WTC11 (cell line): ENCODE data around the gene IMP3. TPM values are rescaled to one million over a fixed set of nuclear protein-coding genes. Genes with fewer than 3 reads are reported as not detected.

Experiments
- ATAC-seq: fragments of 200-7000 bp; cut with Tn5 transposase; 2 replicates; pipeline ENCODE4 v1.10.0; 2021; ENCODE audit warnings: mild to moderate bottlenecking, moderate library complexity
- CTCF ChIA-PET: fragments of 300-600 bp; sonication (Branson Sonifier 250); formaldehyde crosslinking; loops from one replicate; lab custom pipeline; 2021; ENCODE audit warnings: antibody characterized with exemption; lab: Charles Lee
- POLR2A ChIA-PET: fragments of 350-600 bp; sonication (Branson Sonifier 250); formaldehyde crosslinking; loops from one replicate; lab custom pipeline; 2021; ENCODE audit warnings: antibody characterized with exemption; lab: Charles Lee
- DNase-seq: peaks from one replicate; pipeline ENCODE4 v3.0.0; 2021; ENCODE audit warnings: low spot score
- H3K27ac Mint-ChIP-seq: 2 replicates; pipeline ENCODE4 v1.8.0; 2021; ENCODE audit warnings: mixed read lengths
- H3K27me3 Mint-ChIP-seq: 2 replicates; pipeline ENCODE4 v1.8.0; 2021; ENCODE audit warnings: low read depth, mild to moderate bottlenecking, moderate library complexity, mixed read lengths
- H3K36me3 Mint-ChIP-seq: 2 replicates; pipeline ENCODE4 v1.8.0; 2021; ENCODE audit warnings: mixed read lengths
- H3K4me1 Mint-ChIP-seq: 2 replicates; pipeline ENCODE4 v1.8.0; 2022; ENCODE audit warnings: mixed read lengths
- H3K4me3 Mint-ChIP-seq: 2 replicates; pipeline ENCODE4 v1.8.0; 2021; ENCODE audit warnings: mild to moderate bottlenecking, moderate library complexity, mixed read lengths
- H3K9me3 Mint-ChIP-seq: 2 replicates; pipeline ENCODE4 v1.8.0; 2021; ENCODE audit warnings: mixed read lengths
- GTF2I ChIP-seq: fragments of 250-450 bp; sonication (Bioruptor Pico); conservative IDR thresholded peaks from 2 replicates; pipeline ENCODE4 v1.4.0; 2021; ENCODE audit warnings: mild to moderate bottlenecking
- HMGA2 ChIP-seq: fragments of 250-450 bp; sonication (Bioruptor Pico); IDR thresholded peaks from 2 replicates; pipeline ENCODE4 v1.4.0; 2021; ENCODE audit warnings: mild to moderate bottlenecking, moderate library complexity
- NFE2L1 ChIP-seq: sonication (generic); formaldehyde crosslinking; IDR thresholded peaks from 2 replicates; pipeline ENCODE4 v1.8.1; 2023; ENCODE audit warnings: missing genetic modification reagents
- OVOL2 ChIP-seq: fragments of 250-450 bp; sonication (Bioruptor Pico); IDR thresholded peaks from 2 replicates; pipeline ENCODE4 v1.9.0; 2021; ENCODE audit warnings: mild to moderate bottlenecking, borderline replicate concordance
- ZNF219 ChIP-seq: sonication (generic); formaldehyde crosslinking; IDR thresholded peaks from 2 replicates; pipeline ENCODE4 v1.8.0; 2023; ENCODE audit warnings: missing genetic modification reagents, mild to moderate bottlenecking, borderline replicate concordance
- ZNF317 ChIP-seq: sonication (generic); formaldehyde crosslinking; IDR thresholded peaks from 2 replicates; pipeline ENCODE4 v1.8.1; 2023; ENCODE audit warnings: low read depth, mild to moderate bottlenecking, moderate library complexity, missing genetic modification reagents, borderline replicate concordance
- ZNF396 ChIP-seq: fragments of 250-450 bp; sonication (Bioruptor Pico); IDR thresholded peaks from 2 replicates; pipeline ENCODE4 v1.8.0; 2021; ENCODE audit warnings: mild to moderate bottlenecking, moderate library complexity, borderline replicate concordance
- total RNA-seq: library from RNA; stranded (reverse); gene quantifications from 3 replicates; pipeline ENCODE4 v1.2.3, GENCODE V29; 2021
- TF ChIP-seq, protein P1 (sequence below): sonication (generic); formaldehyde crosslinking; IDR thresholded peaks from 2 replicates; pipeline ENCODE4 v1.8.1; 2022; ENCODE audit warnings: missing genetic modification reagents, borderline replicate concordance
- TF ChIP-seq, protein P2 (sequence below): sonication (generic); formaldehyde crosslinking; IDR thresholded peaks from 2 replicates; pipeline ENCODE4 v1.8.0; 2022; ENCODE audit warnings: mild to moderate bottlenecking, missing genetic modification reagents
- TF ChIP-seq, protein P3 (sequence below): sonication (generic); formaldehyde crosslinking; IDR thresholded peaks from 2 replicates; pipeline ENCODE4 v1.8.1; 2023; ENCODE audit warnings: mild to moderate bottlenecking, missing genetic modification reagents, moderate library complexity
- TF ChIP-seq, protein P4 (sequence below): sonication (generic); formaldehyde crosslinking; IDR thresholded peaks from 2 replicates; pipeline ENCODE4 v1.8.1; 2022; ENCODE audit warnings: low read depth, mild to moderate bottlenecking, moderate library complexity, missing genetic modification reagents, borderline replicate concordance
- TF ChIP-seq, protein P5 (sequence below): sonication (generic); formaldehyde crosslinking; IDR thresholded peaks from 2 replicates; pipeline ENCODE4 v1.8.0; 2022; ENCODE audit warnings: mild to moderate bottlenecking, missing genetic modification reagents
- TF ChIP-seq, protein P6 (sequence below): sonication (generic); formaldehyde crosslinking; IDR thresholded peaks from 2 replicates; pipeline ENCODE4 v1.8.0; 2023; ENCODE audit warnings: missing genetic modification reagents
- TF ChIP-seq, protein P7 (sequence below): fragments of 250-450 bp; sonication (Bioruptor Pico); IDR thresholded peaks from 2 replicates; pipeline ENCODE4 v1.9.0; 2021; ENCODE audit warnings: mild to moderate bottlenecking
- TF ChIP-seq, protein P8 (sequence below): fragments of 200-600 bp; IDR thresholded peaks from 2 replicates; pipeline ENCODE4 v1.8.0; 2022; ENCODE audit warnings: antibody characterized with exemption

The IMP3 gene
- total RNA-seq, 1 experiment from 2014 or later: 107 TPM

DNA sequence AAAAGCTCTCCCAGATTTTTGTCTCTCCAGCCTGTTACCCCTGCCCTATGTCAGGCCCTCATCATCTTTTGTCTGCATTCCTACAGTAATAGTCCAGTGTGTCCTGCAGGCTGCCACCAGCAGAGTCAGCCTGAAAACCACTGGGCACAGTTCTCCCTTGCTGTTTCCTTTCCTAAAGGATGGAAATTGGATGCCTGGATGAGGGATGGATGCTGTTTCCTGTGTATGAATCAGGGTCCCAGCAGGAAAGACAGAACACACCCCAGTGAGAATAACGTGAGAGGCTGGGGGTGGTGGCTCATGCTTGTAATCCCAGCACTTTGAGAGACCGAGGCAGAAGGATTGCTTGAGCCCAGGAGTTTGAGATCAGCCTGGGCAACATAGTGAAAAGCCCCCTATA is 4.4 kb upstream of the IMP3 start:
- TF ChIP-seq, protein P1, sequence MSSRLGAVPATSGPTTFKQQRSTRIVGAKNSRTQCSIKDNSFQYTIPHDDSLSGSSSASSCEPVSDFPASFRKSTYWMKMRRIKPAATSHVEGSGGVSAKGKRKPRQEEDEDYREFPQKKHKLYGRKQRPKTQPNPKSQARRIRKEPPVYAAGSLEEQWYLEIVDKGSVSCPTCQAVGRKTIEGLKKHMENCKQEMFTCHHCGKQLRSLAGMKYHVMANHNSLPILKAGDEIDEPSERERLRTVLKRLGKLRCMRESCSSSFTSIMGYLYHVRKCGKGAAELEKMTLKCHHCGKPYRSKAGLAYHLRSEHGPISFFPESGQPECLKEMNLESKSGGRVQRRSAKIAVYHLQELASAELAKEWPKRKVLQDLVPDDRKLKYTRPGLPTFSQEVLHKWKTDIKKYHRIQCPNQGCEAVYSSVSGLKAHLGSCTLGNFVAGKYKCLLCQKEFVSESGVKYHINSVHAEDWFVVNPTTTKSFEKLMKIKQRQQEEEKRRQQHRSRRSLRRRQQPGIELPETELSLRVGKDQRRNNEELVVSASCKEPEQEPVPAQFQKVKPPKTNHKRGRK (CRISPR knock-in tag): no peak
- TF ChIP-seq, protein P2, sequence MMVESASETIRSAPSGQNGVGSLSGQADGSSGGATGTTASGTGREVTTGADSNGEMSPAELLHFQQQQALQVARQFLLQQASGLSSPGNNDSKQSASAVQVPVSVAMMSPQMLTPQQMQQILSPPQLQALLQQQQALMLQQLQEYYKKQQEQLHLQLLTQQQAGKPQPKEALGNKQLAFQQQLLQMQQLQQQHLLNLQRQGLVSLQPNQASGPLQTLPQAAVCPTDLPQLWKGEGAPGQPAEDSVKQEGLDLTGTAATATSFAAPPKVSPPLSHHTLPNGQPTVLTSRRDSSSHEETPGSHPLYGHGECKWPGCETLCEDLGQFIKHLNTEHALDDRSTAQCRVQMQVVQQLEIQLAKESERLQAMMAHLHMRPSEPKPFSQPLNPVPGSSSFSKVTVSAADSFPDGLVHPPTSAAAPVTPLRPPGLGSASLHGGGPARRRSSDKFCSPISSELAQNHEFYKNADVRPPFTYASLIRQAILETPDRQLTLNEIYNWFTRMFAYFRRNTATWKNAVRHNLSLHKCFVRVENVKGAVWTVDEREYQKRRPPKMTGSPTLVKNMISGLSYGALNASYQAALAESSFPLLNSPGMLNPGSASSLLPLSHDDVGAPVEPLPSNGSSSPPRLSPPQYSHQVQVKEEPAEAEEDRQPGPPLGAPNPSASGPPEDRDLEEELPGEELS (CRISPR knock-in tag): no peak
- peaks cover 23% of the 10 kb centered on the region for H3K27me3 Mint-ChIP-seq
- ATAC-seq (no peak), DNase-seq (no peak)
- no peak overlapping the region for H3K4me3 Mint-ChIP-seq
- no peak overlapping the region for H3K27ac Mint-ChIP-seq
- ChIA-PET POLR2A (no interaction called here), CTCF (no interaction called here)
- no peaks in the 10 kb centered on the region for H3K36me3 Mint-ChIP-seq
- H3K9me3 Mint-ChIP-seq: no peaks in the 10 kb centered on the region
- peaks cover 25% of the 10 kb centered on the region for H3K4me1 Mint-ChIP-seq

DNA sequence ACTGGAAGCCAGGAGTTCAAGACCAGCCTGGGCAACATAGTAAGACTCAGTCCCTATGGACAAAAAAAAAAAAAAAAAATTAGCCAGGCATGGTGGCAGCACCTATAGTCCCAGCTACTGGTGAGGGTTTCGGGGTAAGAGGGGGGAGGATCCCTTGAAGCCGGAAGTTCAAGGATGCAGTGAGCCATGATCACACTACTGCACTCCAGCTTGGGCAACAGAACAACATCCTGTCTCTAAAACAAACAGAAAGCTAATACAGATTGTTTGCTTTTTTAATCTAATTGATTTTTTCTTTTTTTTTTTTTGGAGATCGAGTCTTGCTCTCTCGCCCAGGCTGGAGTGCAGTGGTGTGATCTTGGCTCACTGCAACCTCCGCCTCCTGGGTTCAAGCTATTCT is 1.6 kb upstream of the IMP3 start:
- Mint-ChIP-seq H3K4me1 (peaks cover 33% of the 10 kb centered on the region), H3K4me3 (no peak overlapping the region), H3K36me3 (no peaks in the 10 kb centered on the region), H3K27me3 (peaks cover 19% of the 10 kb centered on the region), H3K27ac (no peak overlapping the region), H3K9me3 (no peaks in the 10 kb centered on the region)
- ChIA-PET CTCF (interaction anchor here (0.6 to 0.7 kb wide), 2 partner anchors 18 to 654 kb away, joined by 4 read pairs; no protein-coding TSS in a partner anchor), POLR2A (interaction anchor here (1.0 to 6.1 kb wide), 3 partner anchors 15 to 189 kb away, joined by 4 to 76 read pairs (median 34); partner anchors contain the start of genes SIN3A and SNUPN)
- ATAC-seq (no peak), DNase-seq (no peak)
- TF ChIP-seq, protein P3, sequence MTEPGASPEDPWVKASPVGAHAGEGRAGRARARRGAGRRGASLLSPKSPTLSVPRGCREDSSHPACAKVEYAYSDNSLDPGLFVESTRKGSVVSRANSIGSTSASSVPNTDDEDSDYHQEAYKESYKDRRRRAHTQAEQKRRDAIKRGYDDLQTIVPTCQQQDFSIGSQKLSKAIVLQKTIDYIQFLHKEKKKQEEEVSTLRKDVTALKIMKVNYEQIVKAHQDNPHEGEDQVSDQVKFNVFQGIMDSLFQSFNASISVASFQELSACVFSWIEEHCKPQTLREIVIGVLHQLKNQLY: no peak
- TF ChIP-seq, protein P4, sequence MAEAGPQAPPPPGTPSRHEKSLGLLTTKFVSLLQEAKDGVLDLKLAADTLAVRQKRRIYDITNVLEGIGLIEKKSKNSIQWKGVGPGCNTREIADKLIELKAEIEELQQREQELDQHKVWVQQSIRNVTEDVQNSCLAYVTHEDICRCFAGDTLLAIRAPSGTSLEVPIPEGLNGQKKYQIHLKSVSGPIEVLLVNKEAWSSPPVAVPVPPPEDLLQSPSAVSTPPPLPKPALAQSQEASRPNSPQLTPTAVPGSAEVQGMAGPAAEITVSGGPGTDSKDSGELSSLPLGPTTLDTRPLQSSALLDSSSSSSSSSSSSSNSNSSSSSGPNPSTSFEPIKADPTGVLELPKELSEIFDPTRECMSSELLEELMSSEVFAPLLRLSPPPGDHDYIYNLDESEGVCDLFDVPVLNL (CRISPR knock-in tag): no peak
- TF ChIP-seq, protein P5, sequence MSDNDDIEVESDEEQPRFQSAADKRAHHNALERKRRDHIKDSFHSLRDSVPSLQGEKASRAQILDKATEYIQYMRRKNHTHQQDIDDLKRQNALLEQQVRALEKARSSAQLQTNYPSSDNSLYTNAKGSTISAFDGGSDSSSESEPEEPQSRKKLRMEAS: no peak
- TF ChIP-seq ZNF317: no peak
- TF ChIP-seq ZNF219 (CRISPR knock-in tag): no peak
- no peak for TF ChIP-seq ZNF396

DNA sequence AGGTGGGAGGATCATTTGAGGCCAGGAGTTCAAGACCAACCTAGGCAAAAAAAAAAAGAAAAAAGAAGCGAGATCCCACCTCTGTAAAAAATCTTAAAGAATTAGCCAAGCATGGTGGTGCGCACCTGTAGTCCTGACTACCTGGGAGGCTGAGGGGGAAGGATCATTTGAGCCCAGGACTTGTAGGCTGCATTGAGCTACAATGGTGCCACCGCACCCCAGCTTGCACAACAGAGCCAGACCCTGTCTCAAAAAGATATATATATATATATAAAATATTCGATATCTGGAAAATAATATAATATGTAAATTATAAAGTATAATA is 1.1 kb upstream of the IMP3 start:
- no peak for DNase-seq
- Mint-ChIP-seq H3K4me1 (peaks cover 29% of the 10 kb centered on the region), H3K9me3 (no peaks in the 10 kb centered on the region), H3K27ac (peak overlapping the region; percentile 98), H3K4me3 (peak overlapping the region; percentile 92), H3K27me3 (peaks cover 14% of the 10 kb centered on the region), H3K36me3 (no peaks in the 10 kb centered on the region)
- TF ChIP-seq OVOL2 (no peak), HMGA2 (CRISPR knock-in tag) (0 out of 2 replicates have a peak, but pooled peaks have one; percentile 6)
- no peak for ATAC-seq
- CTCF ChIA-PET: interaction anchor here (0.6 to 3.7 kb wide), 4 partner anchors 9 to 190 kb away, joined by 3 to 26 read pairs (median 4); partner anchors contain the start of genes SIN3A and SNUPN
- POLR2A ChIA-PET: interaction anchor here (1.0 to 6.1 kb wide), 6 partner anchors 15 to 273 kb away, joined by 4 to 76 read pairs (median 17); partner anchors contain the start of genes MAN2C1, PTPN9, SIN3A and SNUPN

DNA sequence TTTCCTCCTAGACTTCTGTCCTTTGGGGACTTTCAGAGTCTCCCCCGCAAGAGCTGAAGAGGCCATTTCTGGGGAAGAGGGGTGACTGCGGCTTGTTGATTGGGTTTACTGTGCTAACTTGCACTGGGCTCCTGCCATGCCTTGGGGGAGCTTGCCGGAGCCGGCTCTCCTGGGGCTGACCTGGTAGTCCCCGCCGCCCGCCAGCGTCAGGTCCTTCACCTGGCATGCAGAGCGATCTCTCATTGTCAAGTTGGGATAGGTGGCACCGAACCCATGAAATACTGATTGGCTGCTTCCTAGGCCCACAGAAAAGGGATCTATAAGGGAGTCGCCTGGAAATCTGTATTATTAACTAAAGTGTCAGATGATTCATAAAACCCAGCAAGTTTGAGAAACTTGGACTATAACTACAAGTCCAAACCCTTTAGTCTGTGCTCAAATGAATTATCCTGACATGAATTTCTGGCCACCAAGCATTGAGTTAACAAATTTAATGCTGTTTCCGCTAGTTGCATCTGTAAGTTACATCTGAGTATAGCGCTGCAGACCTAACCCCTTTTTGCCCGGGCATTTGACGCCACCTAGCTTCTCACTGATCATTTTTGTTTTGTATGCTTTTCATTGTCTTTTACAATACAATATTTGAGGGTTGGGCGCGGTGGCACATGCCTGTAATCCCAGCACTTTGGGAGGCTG is 607 bp upstream of the IMP3 start:
- peak; percentile 63 for ATAC-seq
- CTCF ChIA-PET: interaction anchor here (0.6 to 3.7 kb wide), 8 partner anchors 10 to 273 kb away, joined by 3 to 26 read pairs (median 11); partner anchors contain the start of genes MAN2C1, SIN3A and SNUPN
- peak overlapping the region; percentile 92 for H3K4me3 Mint-ChIP-seq
- peak; percentile 68 for DNase-seq
- peaks cover 9% of the 10 kb centered on the region for H3K27me3 Mint-ChIP-seq
- H3K4me1 Mint-ChIP-seq: peaks cover 32% of the 10 kb centered on the region
- no peaks in the 10 kb centered on the region for H3K36me3 Mint-ChIP-seq
- POLR2A ChIA-PET: interaction anchor here (1.0 to 6.1 kb wide), 12 partner anchors 7 to 273 kb away, joined by 3 to 76 read pairs (median 13); partner anchors contain the start of genes MAN2C1, PTPN9, SIN3A and SNUPN
- H3K9me3 Mint-ChIP-seq: no peaks in the 10 kb centered on the region
- peak overlapping the region; percentile 98 for H3K27ac Mint-ChIP-seq
- TF ChIP-seq NFE2L1: no peak
- TF ChIP-seq, protein P6, sequence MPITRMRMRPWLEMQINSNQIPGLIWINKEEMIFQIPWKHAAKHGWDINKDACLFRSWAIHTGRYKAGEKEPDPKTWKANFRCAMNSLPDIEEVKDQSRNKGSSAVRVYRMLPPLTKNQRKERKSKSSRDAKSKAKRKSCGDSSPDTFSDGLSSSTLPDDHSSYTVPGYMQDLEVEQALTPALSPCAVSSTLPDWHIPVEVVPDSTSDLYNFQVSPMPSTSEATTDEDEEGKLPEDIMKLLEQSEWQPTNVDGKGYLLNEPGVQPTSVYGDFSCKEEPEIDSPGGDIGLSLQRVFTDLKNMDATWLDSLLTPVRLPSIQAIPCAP (CRISPR knock-in tag): no peak
- TF ChIP-seq, protein P7, sequence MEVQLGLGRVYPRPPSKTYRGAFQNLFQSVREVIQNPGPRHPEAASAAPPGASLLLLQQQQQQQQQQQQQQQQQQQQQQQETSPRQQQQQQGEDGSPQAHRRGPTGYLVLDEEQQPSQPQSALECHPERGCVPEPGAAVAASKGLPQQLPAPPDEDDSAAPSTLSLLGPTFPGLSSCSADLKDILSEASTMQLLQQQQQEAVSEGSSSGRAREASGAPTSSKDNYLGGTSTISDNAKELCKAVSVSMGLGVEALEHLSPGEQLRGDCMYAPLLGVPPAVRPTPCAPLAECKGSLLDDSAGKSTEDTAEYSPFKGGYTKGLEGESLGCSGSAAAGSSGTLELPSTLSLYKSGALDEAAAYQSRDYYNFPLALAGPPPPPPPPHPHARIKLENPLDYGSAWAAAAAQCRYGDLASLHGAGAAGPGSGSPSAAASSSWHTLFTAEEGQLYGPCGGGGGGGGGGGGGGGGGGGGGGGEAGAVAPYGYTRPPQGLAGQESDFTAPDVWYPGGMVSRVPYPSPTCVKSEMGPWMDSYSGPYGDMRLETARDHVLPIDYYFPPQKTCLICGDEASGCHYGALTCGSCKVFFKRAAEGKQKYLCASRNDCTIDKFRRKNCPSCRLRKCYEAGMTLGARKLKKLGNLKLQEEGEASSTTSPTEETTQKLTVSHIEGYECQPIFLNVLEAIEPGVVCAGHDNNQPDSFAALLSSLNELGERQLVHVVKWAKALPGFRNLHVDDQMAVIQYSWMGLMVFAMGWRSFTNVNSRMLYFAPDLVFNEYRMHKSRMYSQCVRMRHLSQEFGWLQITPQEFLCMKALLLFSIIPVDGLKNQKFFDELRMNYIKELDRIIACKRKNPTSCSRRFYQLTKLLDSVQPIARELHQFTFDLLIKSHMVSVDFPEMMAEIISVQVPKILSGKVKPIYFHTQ (CRISPR knock-in tag): peak; percentile 71; the same call in 1 of the 2 replicates
- no peak for TF ChIP-seq GTF2I (CRISPR knock-in tag)
- TF ChIP-seq, protein P8, sequence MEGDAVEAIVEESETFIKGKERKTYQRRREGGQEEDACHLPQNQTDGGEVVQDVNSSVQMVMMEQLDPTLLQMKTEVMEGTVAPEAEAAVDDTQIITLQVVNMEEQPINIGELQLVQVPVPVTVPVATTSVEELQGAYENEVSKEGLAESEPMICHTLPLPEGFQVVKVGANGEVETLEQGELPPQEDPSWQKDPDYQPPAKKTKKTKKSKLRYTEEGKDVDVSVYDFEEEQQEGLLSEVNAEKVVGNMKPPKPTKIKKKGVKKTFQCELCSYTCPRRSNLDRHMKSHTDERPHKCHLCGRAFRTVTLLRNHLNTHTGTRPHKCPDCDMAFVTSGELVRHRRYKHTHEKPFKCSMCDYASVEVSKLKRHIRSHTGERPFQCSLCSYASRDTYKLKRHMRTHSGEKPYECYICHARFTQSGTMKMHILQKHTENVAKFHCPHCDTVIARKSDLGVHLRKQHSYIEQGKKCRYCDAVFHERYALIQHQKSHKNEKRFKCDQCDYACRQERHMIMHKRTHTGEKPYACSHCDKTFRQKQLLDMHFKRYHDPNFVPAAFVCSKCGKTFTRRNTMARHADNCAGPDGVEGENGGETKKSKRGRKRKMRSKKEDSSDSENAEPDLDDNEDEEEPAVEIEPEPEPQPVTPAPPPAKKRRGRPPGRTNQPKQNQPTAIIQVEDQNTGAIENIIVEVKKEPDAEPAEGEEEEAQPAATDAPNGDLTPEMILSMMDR: no peak
